GM19193 (cell line): Measurements from ENCODE around the gene AKNA.
A peak's percentile ranks its signal among the peaks of the same experiment; 100 is the strongest.

Experiments used
- POLR2A ChIP-seq: IDR thresholded peaks from 4 replicates; pipeline ENCODE4 v1.6.1; 2011; ENCODE audit not compliant: insufficient read depth, insufficient read length; ENCODE audit errors: extremely low read depth

The AKNA gene

GRCh38 chr9:114395768-114396167 lies 8.0 kb upstream of the AKNA start:
- no peak for TF ChIP-seq POLR2A

GRCh38 chr9:114395334-114395617 lies 7.5 kb upstream of the AKNA start:
- no peak for TF ChIP-seq POLR2A

- no peak for TF ChIP-seq POLR2A
These were observed 6.9 kb upstream of the AKNA start for GRCh38 chr9:114394523-114395333.

- TF ChIP-seq POLR2A: no peak
These were observed 4.9 kb upstream of the AKNA start for GRCh38 chr9:114392749-114393112.

- no peak for TF ChIP-seq POLR2A
These were observed 3.2 kb upstream of the AKNA start for GRCh38 chr9:114390952-114391351.

- TF ChIP-seq POLR2A: peak; percentile 31
These were observed 2.0 kb upstream of the AKNA start for GRCh38 chr9:114389612-114390368.

- TF ChIP-seq POLR2A: no peak
These were observed 1.1 kb upstream of the AKNA start for GRCh38 chr9:114388764-114389375.

- no peak for TF ChIP-seq POLR2A
These were observed 538 bp upstream of the AKNA start for GRCh38 chr9:114388357-114388682.

- peak; percentile 29 for TF ChIP-seq POLR2A
These were observed 699 bp downstream of the AKNA start for GRCh38 chr9:114386886-114387679.

GRCh38 chr9:114386361-114386885 lies 1.4 kb downstream of the AKNA start:
- no peak for TF ChIP-seq POLR2A

- TF ChIP-seq POLR2A: peak; percentile 83
These were observed 2.2 kb downstream of the AKNA start for GRCh38 chr9:114385397-114386181.

- no peak for TF ChIP-seq POLR2A
These were observed 2.9 kb downstream of the AKNA start for GRCh38 chr9:114384836-114385396.

GRCh38 chr9:114384341-114384740 lies 3.4 kb downstream of the AKNA start:
- TF ChIP-seq POLR2A: no peak
